Keratinocyte (primary cell): ENCODE measurements around the gene CD1E.

Source experiments
- EZH2 ChIP-seq: IDR thresholded peaks from one replicate; pipeline ENCODE4 v1.6.1; 2012; ENCODE audit warnings: inconsistent platforms, mild to moderate bottlenecking, low read length, moderate library complexity
- TF ChIP-seq, protein P1 (sequence below), 3 experiments: IDR thresholded peaks in 1 of 3; conservative IDR thresholded peaks in 1 of 3; optimal IDR thresholded peaks in 1 of 3; 2 replicates in 2 of 3; 3 replicates in 1 of 3; pipeline versions ENCODE3 to v1.5.1; 2011; ENCODE audit warnings: low read length in 3 of 3, mild to moderate bottlenecking in 3 of 3, moderate library complexity in 2 of 3, control low read depth in 1 of 3, inconsistent platforms in 1 of 3; ENCODE audit not compliant: insufficient read depth in 2 of 3; ENCODE audit errors: extremely low read depth in 1 of 3

DNA sequence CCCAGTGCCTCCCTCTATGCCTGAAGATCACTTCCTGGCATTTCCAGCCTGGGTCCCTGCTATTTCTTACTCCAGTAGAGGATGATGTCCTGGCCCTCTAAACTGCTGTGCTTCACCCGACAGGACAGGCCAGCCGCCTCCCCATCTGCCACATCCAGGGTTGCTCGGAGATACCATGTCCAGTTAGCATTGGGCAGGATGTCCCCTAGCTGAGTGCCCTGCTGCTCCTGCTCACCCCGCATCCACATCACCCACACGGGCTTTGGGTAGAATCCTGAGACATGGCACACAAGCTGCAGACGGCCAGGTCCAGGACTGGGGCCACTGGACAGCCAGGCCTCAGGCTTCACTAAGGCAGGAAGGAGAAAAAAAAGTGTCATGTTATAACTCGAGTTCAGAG is 24.4 kb upstream of the CD1E start:
- TF ChIP-seq, protein P1, sequence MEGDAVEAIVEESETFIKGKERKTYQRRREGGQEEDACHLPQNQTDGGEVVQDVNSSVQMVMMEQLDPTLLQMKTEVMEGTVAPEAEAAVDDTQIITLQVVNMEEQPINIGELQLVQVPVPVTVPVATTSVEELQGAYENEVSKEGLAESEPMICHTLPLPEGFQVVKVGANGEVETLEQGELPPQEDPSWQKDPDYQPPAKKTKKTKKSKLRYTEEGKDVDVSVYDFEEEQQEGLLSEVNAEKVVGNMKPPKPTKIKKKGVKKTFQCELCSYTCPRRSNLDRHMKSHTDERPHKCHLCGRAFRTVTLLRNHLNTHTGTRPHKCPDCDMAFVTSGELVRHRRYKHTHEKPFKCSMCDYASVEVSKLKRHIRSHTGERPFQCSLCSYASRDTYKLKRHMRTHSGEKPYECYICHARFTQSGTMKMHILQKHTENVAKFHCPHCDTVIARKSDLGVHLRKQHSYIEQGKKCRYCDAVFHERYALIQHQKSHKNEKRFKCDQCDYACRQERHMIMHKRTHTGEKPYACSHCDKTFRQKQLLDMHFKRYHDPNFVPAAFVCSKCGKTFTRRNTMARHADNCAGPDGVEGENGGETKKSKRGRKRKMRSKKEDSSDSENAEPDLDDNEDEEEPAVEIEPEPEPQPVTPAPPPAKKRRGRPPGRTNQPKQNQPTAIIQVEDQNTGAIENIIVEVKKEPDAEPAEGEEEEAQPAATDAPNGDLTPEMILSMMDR (optimal IDR thresholded peaks at IDR 0.05 in 1 of 3, IDR thresholded peaks at IDR 0.05 in 1 of 3, conservative IDR thresholded peaks at IDR 0.05 in 1 of 3; ENCODE audit: extremely low read depth in 1 of 3, insufficient read depth in 2 of 3, low read length in 3 of 3): no peak
- no peak for TF ChIP-seq EZH2
